Left cardiac atrium (tissue), 4 donors: ENCODE measurements around the gene CFAP46. TPM values are rescaled to one million over a fixed set of nuclear protein-coding genes. Genes with fewer than 3 reads are reported as not detected.
"Not testable (repeated sequence)": the region's sequence is repeated elsewhere in the genome, so short reads cannot be mapped to it uniquely, and the experiment has no call there.

Experiments used
- ATAC-seq, 2 donors: fragments of 200-7000 bp; cut with Tn5 transposase; one replicate each; pipeline ENCODE4 v1.9.1; 2020; ENCODE audit warnings: mild to moderate bottlenecking in 2 of 2, moderate library complexity in 2 of 2
- DNase-seq: peaks from one replicate; pipeline ENCODE4 v3.0.0-alpha.2; 2020
- intact Hi-C, 2 donors: fragments of 100-400 bp; cut with DNase I; formaldehyde crosslinking; loops; one replicate each; pipeline versions ENCODE4 v1.14.1 to v1.15.1; 2022 to 2023
- total RNA-seq, 2 donors: library from RNA; stranded (reverse); fragmentation: NEBNext Ultra II Directional; extraction: Animal tissue kit (Norgen Biotek cat#: 25700); gene quantifications; one replicate each; pipeline ENCODE4 v1.2.1, GENCODE V29; 2021
- donor health status: DM: no; HTN: yes; CAD: no.
- donor health status: DM: no; HTN: yes; CAD: no; lungs with severe emphysema.
- donor health status: DM: yes; HTN: yes; CAD: no.
- donor health status: Dilated cardiomyopathy.

The CFAP46 gene
- total RNA-seq, 2 donors from 2014 or later = 1.2 to 1.7 TPM

DNA sequence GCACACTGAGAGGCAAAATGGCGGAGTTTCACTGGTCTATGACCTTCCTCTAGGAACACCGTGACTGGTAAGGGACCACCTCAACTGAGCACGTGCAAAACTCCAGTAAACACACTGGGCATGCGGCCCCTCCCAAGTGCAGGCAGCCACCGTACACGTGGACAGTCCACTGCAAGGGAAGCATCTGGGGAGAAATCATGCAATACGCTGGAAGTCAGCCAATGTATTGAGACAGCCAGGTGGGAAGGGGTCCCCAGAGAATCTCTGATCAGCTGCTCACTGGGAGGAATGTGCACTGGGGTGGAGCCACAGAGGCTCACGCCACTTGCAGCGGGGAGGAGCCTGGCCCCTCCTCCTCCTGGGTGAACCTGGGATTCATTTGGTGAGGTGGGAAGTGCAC lies 49.3 kb downstream of the CFAP46 start:
- DNase-seq (no peak), ATAC-seq (no peak)
- intact Hi-C loops = no loop called here

DNA sequence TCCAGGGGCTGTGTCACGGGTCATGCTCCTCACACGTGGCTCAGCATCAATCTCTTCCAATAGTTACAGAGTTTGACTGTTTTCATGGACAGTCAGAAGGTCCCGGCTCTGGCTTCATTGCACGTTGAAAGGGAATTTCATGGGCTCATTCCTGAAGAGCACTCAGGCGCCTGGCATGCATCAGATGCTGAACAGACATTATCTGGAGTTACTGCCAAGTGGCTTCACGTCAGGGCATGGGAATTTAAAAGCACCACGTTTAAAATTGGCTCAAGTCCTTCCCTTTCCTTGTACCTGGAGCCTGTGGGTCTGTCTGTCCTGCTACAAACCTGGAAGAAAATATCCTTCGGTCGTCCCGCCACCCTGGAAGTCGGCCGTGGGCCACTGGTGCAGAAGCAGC lies 50.4 kb downstream of the CFAP46 start:
- ATAC-seq (peak; percentile 65 to 94), DNase-seq (no peak)
- intact Hi-C loops = no loop called here

DNA sequence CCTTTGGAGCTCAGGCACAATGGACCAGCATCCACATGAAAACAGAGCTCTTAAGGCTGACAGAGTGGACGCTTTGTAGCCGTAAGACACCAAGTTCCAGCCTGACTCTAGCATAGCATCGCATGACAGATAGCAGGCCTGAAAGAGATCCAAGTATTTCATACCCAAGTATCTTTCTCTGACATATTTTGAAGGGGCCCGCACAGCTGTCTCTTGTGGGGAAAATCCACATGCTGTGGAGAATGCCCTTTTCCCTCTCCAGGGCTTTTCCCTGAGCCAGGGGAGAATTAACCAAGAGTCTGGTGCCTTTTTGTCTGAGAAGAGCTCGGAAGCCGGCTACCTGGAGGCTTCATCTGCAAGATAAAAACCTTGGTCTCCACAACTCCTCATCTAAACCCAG lies 51.0 kb downstream of the CFAP46 start:
- no peak for ATAC-seq
- DNase-seq = no peak
- intact Hi-C loops = no loop called here

DNA sequence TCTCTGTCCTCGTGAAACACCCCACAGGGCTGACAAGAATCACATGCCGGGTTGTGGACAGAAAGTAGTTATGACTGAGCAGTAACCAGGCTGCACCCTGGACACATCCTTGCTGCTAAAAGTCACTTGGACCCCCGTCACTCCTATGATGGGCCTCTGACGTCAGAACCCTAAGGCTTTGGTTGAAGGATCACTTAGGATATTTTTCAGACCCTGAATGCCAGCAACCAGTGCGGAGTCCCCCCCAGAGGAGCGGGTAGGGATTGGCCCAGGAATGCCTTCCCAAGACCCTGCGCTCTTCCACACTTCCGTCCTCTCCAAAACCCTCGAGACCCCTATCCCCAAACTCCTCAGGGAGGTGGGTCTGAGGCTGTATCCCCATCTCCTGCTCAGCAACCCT lies 52.1 kb downstream of the CFAP46 start:
- intact Hi-C loops = no loop called here
- ATAC-seq (no peak), DNase-seq (no peak)

DNA sequence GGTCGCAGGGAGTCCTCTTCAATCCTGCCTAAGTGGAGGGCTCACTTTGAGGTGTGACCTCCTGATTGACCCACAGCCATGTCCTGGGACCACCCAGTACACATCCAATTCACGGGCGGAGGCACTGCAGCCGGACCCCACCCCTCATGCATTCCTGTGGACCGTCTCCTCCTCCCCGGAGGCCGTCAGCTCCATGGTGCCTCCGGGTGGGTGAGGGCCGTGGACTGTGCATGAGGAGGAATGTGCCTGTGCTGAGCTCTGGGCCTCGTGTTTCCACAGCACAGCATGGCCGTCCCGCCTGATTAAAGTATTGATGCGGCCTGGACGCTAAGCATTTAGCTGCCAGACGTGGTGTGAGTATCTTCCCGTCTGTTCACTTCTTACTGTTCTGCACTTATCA lies 52.8 kb downstream of the CFAP46 start:
- ATAC-seq = no peak
- intact Hi-C loops = no loop called here
- DNase-seq = no peak

DNA sequence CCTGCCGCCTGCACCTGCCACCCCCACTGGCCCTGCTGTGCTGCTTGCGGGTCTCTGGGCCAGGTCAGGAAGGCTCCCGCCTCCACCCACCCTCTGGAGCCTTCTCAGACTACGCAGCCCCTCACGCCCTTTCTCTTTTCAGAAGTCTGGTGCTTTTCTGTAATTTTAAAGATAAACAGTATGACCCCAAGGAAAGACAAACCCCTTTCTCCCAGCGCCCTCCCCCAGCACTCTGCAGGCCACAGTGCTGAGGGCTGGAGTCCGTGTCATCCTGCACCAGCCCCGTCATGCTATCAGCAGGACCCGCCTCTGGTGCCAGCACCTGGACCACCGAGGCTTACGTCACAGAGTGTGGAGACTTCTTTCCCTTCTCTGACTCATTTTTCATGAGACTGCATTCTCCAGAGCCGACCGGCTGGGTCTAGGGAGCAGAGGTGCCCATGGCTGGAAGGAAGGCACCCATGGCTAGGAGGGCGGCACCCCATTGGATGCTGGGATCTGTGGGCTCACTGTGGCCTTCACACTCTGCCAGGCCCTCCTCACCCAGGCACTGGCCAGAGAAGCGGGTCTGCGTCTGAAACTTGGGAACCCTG lies 53.4 kb downstream of the CFAP46 start:
- intact Hi-C loops = no loop called here
- ATAC-seq = no peak
- DNase-seq = peak; percentile 5

DNA sequence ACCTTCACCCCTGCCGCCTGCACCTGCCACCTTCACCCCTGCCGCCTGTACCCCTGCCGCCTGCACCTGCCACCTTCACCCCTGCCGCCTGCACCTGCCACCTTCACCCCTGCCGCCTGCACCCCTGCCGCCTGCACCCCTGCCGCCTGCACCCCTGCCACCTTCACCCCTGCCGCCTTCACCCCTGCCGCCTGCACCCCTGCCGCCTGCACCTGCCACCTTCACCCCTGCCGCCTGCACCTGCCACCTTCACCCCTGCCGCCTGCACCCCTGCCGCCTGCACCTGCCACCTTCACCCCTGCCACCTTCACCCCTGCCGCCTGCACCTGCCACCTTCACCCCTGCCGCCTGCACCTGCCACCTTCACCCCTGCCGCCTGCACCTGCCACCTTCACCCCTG lies 53.9 kb downstream of the CFAP46 start:
- intact Hi-C loops, DNase-seq, ATAC-seq: not testable (repeated sequence)

DNA sequence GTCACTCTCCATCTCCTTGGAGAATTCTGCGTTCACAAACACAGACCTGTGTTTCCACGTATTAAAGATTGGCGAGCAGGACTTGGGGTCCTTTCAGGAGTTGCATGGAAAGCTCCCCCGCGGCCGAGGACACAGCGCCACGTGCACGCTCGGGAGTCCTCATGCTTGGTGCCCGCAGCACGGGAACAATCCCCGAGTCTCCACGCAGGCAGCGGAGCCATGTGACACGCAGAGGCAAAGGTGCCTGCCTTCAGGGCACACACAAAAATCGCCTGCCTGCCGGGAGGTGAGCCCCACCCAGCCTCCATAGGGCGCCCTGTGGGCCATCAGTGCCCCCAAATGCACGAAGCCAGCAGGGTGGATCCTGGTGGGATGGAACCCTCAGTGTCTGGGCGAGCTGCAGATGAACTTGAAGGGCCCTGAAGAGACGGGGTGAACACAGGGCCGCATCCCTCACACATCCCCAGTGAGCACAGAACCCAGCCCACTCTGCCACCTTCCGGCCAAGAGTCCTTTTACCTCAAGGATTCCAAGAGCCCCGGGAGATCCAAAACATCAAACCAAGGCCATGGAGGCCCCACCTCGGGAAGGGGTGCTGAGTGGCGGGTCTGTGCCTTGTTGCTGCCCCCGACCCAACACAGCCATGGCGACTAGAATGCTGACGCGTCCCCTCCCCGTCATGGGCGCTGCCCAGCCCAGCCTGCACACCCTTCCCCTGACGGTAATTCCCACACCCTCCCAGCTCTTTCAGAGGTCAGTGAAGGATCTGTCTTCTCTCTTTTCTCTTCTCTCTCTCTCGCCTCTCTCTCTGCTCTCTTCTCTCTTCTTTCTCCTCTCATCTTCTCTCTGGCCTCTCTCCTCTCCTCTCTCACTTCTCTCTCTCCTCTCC lies 55.9 kb downstream of the CFAP46 start:
- DNase-seq = peak; percentile 9

DNA sequence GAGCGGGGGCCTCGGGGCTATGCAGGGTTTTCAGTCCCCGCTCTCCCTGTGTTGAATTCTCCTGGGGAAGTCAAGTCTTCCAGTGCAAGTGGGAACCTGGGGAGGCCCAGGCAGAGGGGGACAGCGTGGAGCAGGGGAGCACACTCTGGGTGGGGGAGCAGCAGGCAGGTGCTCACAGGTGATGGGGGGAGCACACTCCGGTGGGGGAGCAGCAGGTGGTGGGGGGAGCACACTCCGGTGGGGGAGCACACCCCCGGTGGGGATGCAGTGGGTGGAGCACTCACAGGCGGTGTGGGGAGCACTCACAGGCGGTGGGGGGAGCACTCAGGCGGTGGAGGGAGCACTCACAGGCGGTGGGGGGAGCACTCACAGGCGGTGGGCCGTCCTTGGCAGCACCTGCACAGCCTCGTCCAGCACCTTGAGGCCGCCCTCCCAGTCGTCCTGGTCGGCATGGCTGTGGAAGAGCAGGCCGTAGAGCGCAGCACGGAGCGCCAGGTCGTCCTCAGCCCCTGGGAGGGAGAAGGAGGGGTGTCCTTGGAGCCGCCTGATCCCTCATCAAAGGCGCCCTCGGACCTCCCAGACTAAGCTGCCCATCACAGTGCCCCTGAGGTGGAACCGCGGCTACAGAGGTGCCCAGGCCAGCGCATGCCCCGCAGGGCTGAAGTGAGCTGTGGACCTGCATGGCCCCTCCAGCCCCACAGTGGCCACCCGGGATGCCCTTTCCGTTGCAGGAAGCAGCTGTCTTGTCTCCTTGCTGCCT lies 56.7 kb downstream of the CFAP46 start:
- intact Hi-C loops = no loop called here
- DNase-seq (peak; percentile 14), ATAC-seq (no peak)

More for the DNA sequence above, 55.9 kb downstream of the CFAP46 start:
- no peak for ATAC-seq
- intact Hi-C loops = no loop called here

DNA sequence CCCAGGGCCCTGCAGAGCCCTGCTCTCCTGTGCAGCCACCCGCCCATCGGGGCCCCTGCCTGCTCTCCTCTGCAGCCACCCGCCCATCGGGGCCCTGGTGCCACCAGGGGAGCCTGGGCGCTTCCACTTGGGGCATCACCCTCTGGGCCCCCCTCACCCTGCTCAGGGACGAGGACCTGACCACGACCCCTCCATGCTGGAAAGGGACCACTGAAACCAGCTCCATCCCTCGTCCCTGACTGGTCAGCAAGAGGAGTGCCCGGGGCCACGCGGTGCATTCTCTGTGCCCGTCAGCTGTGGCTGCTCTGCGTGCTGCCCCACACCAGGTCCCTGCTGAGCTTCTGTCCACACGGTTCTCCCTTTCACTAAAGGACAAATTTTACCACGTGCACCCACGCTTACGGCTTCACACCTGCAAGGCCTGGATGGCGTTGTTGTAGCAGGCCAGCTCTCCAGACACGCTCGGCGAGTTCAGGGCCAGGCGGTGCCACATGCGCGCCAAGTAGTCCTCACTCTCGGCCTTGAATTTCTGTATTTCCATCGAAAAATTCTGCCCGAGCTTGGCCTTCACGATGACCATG lies 57.6 kb downstream of the CFAP46 start:
- intact Hi-C loops = no loop called here
- no peak for ATAC-seq
- DNase-seq = peak; percentile 17

DNA sequence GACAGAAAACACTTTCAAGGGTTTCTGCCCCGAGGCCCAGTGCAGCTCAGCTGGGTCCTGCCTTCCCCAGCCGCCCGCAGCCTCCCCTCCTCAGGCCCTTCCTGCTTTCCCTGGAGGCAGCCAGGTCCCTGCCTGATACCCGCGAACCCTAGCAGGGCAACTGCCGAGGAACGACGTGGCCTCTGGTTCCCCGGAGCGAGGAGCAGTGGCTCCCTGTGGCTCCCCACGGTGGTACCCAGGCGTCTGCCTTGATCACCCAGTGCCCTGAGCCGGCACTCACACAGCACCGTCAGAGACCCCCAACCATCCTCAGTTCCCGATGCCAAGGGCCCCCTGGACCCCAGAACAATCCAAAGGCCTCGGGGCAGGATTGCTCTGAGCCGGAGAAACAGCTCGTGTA lies 58.3 kb downstream of the CFAP46 start:
- ATAC-seq (no peak), DNase-seq (peak; percentile 3)
- intact Hi-C loops = no loop called here

DNA sequence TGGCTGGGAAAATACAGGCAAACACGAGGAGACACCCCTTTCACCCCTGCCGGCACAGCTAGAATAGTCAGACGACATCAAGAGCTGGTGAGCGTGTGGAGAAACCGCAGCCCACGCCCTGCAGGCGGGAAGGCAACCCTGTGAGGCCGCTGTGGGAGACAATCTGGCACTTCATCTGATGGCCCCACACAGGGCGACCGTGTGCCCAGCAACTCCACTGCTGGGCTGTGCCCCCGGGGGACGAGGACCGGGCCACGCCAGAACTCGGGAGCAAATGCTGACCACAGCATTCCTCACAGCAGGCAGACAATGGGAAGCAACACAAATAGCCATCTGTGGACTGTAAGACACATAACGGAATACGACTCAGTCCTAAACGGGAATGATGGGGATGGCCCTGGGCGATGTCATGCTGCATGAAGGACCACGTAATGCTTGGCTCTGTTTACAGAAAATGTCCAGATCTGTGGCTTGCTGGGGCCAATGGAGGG lies 58.9 kb downstream of the CFAP46 start:
- DNase-seq (peak; percentile 2), ATAC-seq (no peak)
- intact Hi-C loops = no loop called here

DNA sequence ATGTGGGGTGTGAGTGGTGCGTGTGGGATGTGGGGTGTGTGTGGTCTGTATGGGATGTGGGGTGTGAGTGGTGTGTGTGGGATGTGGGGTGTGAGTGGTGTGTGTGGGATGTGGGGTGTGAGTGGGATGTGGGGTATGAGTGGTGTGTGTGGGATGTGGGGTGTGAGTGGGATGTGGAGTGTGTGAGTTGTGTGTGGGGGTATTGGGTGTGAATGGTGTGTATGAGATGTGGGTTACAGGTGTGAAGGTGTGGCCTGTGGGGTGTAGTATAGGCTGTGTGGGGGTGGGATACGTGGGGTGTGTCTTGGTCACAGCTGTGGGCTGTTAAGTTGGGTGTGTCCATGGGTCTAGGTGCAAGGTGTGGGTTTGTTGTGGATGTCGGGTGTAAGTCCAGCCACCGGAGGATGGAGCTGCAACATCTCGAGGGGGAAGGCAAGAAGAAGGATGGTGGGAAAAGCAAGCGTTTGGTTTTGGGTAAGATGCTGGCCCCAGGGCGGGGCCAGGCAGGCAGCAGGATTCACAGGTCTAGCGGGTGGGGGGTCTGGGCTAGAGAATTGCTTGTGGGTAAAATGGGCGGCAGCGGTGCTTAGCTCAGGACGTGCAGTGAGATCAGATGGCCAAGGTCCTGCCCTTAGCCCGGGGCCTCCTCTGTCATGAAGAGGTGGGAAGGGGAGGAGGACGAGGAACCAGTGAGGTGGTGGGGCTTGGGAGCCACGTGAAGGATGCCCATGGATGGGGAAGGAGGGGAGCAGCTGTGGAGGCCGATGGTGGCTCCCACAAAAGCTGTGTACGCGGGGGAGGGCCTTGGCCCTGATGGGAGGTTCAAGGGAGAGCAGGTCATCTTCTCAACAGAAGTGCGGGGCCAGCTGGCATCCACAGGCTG lies 60.1 kb downstream of the CFAP46 start:
- intact Hi-C loops = no loop called here
- DNase-seq (peak; percentile 12), ATAC-seq (no peak)

DNA sequence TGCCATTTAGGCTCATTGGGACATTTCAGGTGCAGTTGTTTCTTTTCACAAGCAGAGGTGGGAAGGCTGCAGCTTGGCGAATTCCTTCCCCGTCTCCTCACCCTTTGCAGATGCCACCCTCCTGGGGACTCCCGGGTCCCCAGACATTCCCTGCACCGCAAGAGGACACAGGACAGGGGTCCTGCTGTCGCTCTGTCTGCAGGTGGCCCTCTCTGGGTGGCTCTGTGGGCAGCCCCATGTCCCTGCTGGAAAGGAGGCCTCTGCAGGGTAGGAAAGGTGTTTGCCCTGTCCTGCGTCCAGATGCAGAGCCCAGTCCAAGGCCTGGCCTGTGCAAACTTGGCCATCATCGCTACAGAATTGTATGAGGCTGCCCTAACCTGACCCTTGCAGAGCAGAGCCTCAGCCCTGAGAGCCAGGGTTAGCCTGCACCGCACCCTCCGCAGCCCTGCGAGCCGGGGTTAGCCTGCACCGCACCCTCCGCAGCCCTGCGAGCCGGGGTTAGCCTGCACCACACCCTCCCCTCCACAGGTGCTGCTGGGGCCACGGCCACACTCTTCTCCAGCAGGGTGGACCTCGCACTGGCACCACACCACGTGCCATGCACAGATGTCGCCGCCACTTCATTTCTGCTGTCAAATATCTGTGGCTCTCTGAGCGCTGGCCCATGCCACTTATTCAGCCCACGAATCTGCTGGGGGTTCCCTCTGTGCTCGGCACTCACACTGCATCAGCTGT lies 61.0 kb downstream of the CFAP46 start:
- DNase-seq (peak; percentile 10), ATAC-seq (no peak)
- intact Hi-C loops = no loop called here

DNA sequence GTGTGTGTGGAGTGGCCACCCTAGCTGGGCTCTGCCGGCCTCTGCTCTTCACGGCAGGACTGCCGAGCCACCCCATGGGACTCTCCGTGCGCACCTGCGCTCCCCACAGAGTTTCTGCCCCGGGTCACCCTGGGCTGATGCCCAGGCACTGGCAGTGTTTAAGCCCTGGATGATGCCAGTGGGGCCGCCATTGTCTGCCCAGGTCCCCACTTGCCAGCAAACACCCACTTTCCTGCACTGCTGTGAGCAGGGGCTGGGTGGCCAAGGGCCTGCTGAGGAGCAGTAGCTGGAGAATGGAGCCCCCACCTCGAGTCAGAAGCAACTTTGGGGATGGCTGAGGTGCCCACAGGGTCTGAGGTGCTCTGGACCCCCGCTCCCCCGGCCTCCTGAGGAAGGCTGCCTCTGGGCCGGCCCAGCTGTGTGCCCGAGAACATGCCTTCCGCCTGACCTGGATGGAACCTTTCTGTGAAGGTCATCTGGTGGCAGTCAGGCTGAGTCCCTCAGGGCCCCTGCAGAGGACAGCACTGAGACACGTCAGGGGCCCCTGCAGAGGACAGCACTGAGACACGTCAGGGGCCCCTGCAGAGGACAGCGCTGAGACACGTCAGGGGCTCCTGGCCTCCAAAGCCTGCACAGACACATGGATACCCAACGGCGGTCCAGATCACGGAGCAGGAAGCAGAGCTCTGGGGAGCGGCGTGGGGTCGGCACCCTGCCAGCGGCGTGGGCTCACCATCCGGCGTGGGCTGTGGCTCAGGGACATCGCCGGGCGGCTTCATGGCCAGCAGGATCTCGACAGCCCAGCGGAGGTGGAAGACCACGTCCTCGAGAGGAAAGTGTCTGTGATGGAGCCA lies 62.0 kb downstream of the CFAP46 start:
- DNase-seq (no peak), ATAC-seq (no peak)
- intact Hi-C loops = no loop called here

DNA sequence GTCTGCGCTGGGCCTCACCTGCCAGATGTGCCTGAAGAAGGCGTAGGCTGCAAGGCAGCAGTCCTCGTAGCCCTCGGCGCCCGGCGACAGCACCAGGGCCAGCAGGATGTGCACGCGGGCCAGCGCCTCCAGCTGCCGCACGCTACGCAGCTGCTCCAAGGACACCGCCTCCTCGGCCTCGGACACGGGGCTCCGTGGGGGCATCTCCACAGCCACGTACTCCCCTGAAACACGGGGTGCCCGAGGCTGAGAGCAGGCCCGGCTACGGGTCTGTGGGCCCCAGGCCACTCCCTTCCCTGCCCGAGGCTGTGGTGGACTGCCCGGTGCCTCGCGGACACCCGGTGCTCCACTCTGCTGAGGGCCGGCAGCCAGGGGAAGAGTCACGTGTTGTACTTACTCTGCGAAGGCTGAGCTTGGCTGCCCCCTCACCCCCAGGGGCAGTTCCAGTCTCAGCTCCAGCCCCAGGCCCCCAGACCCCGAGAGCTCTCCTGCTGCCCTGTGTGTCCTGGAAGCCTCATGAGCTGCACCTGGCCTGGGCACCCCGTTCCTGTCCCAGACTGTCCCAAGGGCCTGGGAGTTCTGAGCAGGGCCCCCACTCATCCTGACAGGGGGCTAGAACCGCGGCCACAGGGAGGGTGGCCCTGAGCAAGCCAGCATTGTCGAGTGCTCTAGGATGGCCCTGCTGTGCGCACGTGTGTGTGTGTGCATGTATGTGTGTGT lies 62.8 kb downstream of the CFAP46 start:
- ATAC-seq (no peak), DNase-seq (no peak)
- intact Hi-C loops = no loop called here
